Glomerular endothelial cell (primary cell): ENCODE measurements around the gene PTGS1. TPM values are rescaled to one million over a fixed set of nuclear protein-coding genes. Genes with fewer than 3 reads are reported as not detected.
"Not testable (repeated sequence)": the region's sequence is repeated elsewhere in the genome, so short reads cannot be mapped to it uniquely, and the experiment has no call there.

Experiments used
- DNase-seq: peaks from one replicate; pipeline ENCODE4 v3.0.0-alpha.2; 2011; ENCODE audit warnings: low read depth, low spot score; ENCODE audit errors: extremely low read depth
- total RNA-seq: library from RNA; depleted of rRNA; stranded (reverse); fragments of >200 nt; gene quantifications from 2 replicates; pipeline ENCODE4 v1.2.3, GENCODE V29; 2015

The PTGS1 gene
- total RNA-seq, 1 donor from 2014 or later = 1.1 TPM

- DNase-seq = no peak
Observed at GRCh38 chr9:122394265-122395125, 23.7 kb downstream of the PTGS1 start.

GRCh38 chr9:122396614-122397148 is 25.9 kb downstream of the PTGS1 start:
- DNase-seq = no peak

- DNase-seq = no peak
Observed at GRCh38 chr9:122397749-122398148, 26.9 kb downstream of the PTGS1 start.

DNA sequence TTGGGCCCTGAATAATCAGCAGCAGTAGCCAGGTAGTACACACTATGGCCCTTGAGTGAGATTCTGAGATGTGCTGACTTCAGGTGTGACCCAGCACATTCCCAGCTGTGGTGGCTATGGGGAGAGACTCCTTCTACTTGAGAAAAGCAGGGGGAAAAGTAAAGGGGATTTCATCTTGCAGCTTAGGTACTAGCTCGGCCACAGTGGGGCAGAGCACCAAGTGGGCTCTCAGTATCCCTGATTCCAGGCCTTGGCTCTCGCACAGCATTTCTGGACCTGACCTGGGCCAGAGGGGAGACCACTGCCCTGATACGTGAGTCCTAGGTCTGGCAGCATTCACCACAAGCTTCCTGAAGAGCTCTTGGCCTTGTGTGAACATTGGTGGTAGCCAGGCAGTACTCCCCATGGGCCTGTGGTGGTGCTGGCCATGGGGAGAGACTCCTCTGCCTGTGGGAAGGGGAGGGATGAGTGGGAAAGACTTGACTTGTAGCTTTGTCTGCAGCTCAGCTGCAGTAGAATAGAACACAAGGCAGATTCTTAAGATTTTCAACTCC is 27.6 kb downstream of the PTGS1 start:
- no peak for DNase-seq

- DNase-seq = no peak
Observed at GRCh38 chr9:122401896-122402295, 31.1 kb downstream of the PTGS1 start.

- peak; percentile 97 for DNase-seq
Observed at GRCh38 chr9:122402403-122402871, 31.6 kb downstream of the PTGS1 start.

DNA sequence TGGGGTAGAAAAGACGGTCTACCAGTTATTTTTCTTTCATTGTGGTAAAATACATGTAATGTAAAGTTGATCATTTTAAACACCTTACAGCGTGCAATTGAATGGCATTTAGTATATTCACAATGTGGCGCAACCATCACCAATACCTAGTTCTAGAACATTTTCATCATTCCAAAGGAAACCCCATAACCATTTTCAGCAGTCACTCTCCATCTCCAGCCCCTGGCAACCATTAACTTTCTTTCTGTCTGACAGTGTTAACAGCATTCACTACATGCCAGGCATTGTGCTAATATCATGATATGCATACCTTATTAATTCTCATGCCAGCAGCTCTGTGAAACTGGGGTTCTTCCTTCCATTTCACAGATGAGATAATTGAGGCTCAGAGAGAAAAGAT is 32.0 kb downstream of the PTGS1 start:
- DNase-seq = no peak

DNA sequence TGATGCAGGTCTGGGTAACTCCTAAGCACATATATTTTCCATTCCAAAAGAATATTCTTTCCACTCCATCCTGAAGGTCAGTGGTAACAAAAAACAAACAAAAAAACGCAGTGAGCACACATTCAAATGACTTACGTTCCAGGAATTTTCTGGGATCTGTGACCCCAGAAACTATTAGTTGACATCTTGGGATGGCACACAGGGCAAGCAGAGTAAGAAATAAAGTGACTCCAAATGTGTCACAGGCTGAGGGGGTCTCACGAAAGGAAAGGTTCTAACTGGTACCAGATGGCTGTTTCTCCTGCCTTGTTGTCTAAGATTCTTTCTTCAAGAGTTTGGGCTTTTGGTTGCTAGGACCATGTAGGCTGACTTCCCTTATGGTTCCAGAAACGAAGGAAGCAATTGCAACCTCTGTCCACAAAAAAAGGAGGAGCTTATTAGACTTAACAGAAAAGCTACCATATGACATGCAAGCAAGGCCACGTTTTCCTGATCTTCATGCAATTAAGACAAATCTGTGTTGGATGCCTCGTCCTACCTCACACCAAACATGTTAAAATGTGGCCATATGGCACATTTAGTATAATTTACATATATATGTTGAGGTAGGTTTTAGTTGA is 32.7 kb downstream of the PTGS1 start:
- no peak for DNase-seq

DNA sequence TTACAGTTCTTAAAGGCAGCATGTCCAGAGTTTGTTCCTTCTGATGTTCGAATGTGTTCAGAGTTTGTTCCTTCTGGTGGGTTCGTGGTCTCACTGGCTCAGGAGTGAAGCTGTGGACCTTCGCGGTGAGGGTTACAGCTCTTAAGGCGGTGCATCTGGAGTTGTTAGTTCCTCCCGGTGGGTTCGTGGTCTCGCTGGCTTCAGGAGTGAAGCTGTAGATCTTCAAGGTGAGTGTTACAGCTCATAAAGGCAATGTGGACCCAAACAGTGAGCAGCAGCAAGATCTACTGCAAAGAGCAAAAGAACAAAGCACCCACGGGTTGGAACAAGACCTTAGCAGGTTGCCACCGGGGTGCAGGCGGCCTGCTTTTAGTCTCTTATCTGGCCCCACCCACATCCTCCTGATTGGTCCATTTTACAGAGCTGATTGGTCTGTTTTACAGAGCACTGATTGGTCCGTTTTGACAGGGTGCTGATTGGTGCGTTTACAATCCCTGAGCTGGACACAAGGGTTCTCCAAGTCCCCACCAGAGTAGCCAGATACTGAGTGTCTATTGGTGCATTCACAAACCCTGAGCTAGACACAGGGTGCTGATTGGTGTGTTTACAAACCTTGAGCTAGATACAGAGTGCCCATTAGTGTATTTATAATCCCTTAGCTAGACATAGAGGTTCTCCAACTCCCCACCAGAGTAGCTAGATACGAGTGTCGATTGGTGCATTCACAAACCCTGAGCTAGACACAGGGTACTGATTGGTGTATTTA is 34.7 kb downstream of the PTGS1 start:
- not testable (repeated sequence) for DNase-seq

DNA sequence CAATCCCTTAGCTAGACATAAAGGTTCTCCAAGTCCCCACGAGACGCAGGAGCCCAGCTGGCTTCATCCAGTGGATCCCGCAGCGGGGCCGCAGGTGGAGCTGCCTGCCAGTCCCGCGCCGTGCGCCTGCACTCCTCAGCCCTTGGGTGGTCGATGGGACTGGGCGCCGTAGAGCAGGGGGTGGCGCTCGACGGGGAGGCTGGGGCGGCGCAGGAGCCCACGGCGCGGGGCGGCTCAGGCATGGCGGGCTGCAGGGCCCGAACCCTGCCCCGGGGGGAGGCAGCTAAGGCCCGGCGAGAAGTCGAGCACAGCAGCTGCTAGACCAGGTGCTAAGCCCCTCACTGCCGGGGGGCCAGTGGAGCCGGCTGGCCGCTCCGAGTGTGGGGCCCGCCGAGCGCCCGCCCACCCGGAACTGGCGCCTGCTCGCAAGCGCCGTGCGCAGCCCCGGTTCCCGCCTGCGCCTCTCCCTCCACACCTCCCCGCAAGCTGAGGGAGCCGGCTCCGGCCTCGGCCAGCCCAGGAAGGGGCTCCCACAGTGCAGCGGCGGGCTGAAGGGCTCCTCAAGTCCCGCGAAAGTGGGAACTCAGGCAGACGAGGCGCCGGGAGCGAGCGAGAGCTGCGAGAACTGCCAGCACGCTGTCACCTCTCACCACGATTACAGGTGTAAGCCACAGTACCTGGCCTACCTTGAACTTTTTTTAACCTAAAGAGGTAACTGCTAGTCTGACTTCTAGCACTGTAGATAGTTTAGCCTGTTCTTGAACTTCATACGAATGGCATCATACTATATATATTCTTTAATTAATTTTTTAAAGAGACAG is 35.5 kb downstream of the PTGS1 start:
- no peak for DNase-seq

- not testable (repeated sequence) for DNase-seq
Observed at GRCh38 chr9:122414108-122414507, 43.3 kb downstream of the PTGS1 start.

GRCh38 chr9:122418016-122418415 is 47.2 kb downstream of the PTGS1 start:
- DNase-seq = no peak

GRCh38 chr9:122420315-122420714 is 49.5 kb downstream of the PTGS1 start:
- no peak for DNase-seq

DNA sequence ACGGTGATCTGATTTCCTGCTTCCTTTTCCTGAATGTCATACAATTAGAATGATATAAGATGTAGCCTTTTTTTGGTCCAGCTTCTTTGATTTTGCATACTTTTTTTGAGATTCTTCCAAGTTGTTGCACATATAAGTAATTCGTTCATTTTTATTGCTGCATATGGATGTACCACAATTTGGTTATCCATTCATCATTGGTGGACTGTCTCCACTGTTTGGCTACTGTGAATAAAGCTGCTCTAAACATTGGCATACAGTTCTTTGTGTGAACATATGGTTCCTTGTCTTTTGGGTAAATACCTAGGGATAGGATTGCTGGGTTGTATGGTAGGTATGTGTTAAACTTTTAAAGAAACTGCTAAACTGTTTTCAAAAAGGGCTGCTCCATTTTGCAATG is 54.3 kb downstream of the PTGS1 start:
- DNase-seq = no peak

DNA sequence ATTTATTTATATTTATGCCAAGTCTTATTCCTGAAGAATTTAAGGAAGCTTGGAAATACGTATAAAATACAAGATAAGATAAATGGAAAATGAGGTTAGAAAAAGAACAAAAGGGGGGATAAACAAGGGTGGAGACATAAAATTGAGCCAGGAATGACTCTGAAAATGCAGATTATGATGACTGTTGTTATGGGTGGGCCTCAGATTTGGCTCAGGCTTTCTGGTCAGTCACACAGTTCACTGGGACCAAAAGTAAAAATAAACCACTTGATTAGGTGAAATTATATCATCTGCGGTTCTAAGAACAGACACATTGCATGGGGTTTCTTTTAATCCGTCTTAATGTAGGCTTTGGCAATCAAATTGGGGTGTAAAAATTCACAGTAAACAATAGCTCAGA is 55.9 kb downstream of the PTGS1 start:
- no peak for DNase-seq

- DNase-seq = no peak
Observed at GRCh38 chr9:122442568-122442967, 71.7 kb downstream of the PTGS1 start.

DNA sequence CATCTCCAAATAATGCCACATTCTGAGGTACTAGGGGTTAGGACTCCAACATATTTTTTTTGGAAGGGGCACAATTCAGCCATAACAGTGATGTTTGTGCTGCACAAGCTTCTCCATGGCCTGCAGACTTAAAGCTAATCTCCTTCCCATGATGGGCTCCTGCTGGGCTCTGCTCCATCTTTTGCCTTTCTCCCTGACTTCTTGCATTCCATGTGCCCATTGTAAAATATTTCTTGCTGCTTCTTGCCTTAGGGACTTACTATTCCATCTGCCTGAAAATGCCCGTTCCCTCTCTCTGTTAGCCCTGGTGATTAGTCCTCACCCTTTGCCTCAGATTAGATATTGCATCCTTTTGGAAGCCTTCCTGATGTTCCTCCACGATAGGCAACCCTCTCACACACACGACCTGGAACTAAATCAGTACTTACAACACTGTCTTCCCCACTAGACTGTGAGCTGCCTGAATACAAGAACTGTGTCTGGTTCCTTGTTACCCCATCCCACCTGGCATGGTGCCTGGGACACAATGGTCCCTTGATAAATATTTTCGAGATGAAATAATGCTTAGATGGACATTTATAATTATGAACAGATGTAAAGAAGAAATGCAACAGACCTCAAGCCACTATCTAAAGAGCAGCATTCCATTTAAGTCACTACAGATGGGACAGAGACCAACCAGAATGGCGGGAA is 73.4 kb downstream of the PTGS1 start:
- no peak for DNase-seq
